GM18507 (cell line): Measurements from ENCODE around the gene SLC22A23.

Experiments used
- DNase-seq: peaks from one replicate; pipeline ENCODE4 v3.0.0; 2011; ENCODE audit warnings: low read depth; ENCODE audit not compliant: insufficient read length; ENCODE audit errors: extremely low spot score
- FAIRE-seq: peaks from 2 replicates; lab custom pipeline; 2011; peaks lifted over from hg19 to GRCh38; lab: Jason Lieb, UNC

The SLC22A23 gene

GRCh38 chr6:3424185-3424927 is 32.5 kb downstream of the SLC22A23 start:
- DNase-seq = no peak
- FAIRE-seq = no peak

- FAIRE-seq = no peak
- no peak for DNase-seq
These were observed 33.2 kb downstream of the SLC22A23 start for GRCh38 chr6:3423439-3424184.

- DNase-seq (no peak), FAIRE-seq (no peak)
These were observed 34.3 kb downstream of the SLC22A23 start for GRCh38 chr6:3422435-3423070.

- DNase-seq (no peak), FAIRE-seq (no peak)
These were observed 34.9 kb downstream of the SLC22A23 start for GRCh38 chr6:3421791-3422434.

- no peak for FAIRE-seq
These were observed 35.7 kb downstream of the SLC22A23 start for GRCh38 chr6:3421143-3421542.

GRCh38 chr6:3419624-3420272 is 37.1 kb downstream of the SLC22A23 start:
- DNase-seq (no peak), FAIRE-seq (no peak)

More at GRCh38 chr6:3421143-3421542, 35.7 kb downstream of the SLC22A23 start:
- DNase-seq = no peak

- DNase-seq (no peak), FAIRE-seq (no peak)
These were observed 38.3 kb downstream of the SLC22A23 start for GRCh38 chr6:3418496-3419060.

GRCh38 chr6:3417473-3417872 is 39.4 kb downstream of the SLC22A23 start:
- DNase-seq = no peak
- FAIRE-seq = no peak

- DNase-seq (no peak), FAIRE-seq (no peak)
These were observed 41.4 kb downstream of the SLC22A23 start for GRCh38 chr6:3415490-3415889.

GRCh38 chr6:3415082-3415453 is 41.8 kb downstream of the SLC22A23 start:
- DNase-seq (no peak), FAIRE-seq (no peak)

GRCh38 chr6:3414327-3415081 is 42.3 kb downstream of the SLC22A23 start:
- DNase-seq = no peak
- no peak for FAIRE-seq

GRCh38 chr6:3413592-3413991 is 43.3 kb downstream of the SLC22A23 start:
- FAIRE-seq (no peak), DNase-seq (no peak)

- FAIRE-seq (no peak), DNase-seq (no peak)
These were observed 43.9 kb downstream of the SLC22A23 start for GRCh38 chr6:3412779-3413500.

GRCh38 chr6:3411967-3412778 is 44.7 kb downstream of the SLC22A23 start:
- FAIRE-seq (no peak), DNase-seq (no peak)

GRCh38 chr6:3410385-3411360 is 46.2 kb downstream of the SLC22A23 start:
- DNase-seq (peak; percentile 17), FAIRE-seq (no peak)

GRCh38 chr6:3409699-3410384 is 47.0 kb downstream of the SLC22A23 start:
- FAIRE-seq (no peak), DNase-seq (no peak)
